ENCODE data around the gene ACOX2. TPM values are rescaled to one million over a fixed set of nuclear protein-coding genes. Genes with fewer than 3 reads are reported as not detected.

ACOX2 gene
- total and polyA plus RNA-seq, 10 of the 15 experiments (the other 5 are each of a cell fraction or from before 2014, with no cell fraction given), result 0.72 TPM; not detected in 9

- 1% methylated on average over 8 of the region's 8 CpGs for WGBS (ENCODE audit: insufficient coverage, insufficient replicate concordance, low lambda C conversion rate, missing lambda C conversion rate)
- Histone ChIP-seq H3K79me2 (ENCODE audit: control insufficient read depth, insufficient read depth, low read length) (no peaks in the 10 kb centered on the region), H3K4me2 (ENCODE audit: control insufficient read depth, insufficient read depth) (peak overlapping the region; percentile 72; the same call in 1 of the 2 replicates), H3K27me3 (replicated peaks in 1 of 2; ENCODE audit: control insufficient read depth in 2 of 2, insufficient read depth in 2 of 2, low read length in 1 of 2) (peaks cover 3 to 9% of the 10 kb centered on the region in 2 experiments), H3K27ac (ENCODE audit: control insufficient read depth, insufficient read depth) (no peak overlapping the region), H3K9me3 (replicated peaks; ENCODE audit: control insufficient read depth, insufficient read depth, low read length) (no peaks in the 10 kb centered on the region; the same call in 2 of the 3 replicates), H3K4me1 (ENCODE audit: control insufficient read depth, insufficient read depth, low read length) (no peaks in the 10 kb centered on the region), H4K20me1 (ENCODE audit: control insufficient read depth, insufficient read depth) (no peaks in the 10 kb centered on the region), H3K4me3 (no peak overlapping the region), H3K9ac (ENCODE audit: control insufficient read depth, insufficient read depth, low read length) (no peak overlapping the region), H2AFZ (ENCODE audit: control insufficient read depth, low read depth, low read length) (no peak overlapping the region), H3K36me3 (ENCODE audit: control insufficient read depth in 2 of 2, insufficient read depth in 2 of 2, low read length in 1 of 2) (no peaks in the 10 kb centered on the region)
- ATAC-seq (peak; percentile 46), FAIRE-seq (no peak), DNase-seq (ENCODE audit: low read depth, low spot score) (no peak)
- POLR2A ChIA-PET, result no interaction called here
- CTCF ChIA-PET, result no interaction called here
- RAD21 ChIA-PET (ENCODE audit: unreplicated experiment), result no interaction called here
- in situ Hi-C loops (cut with MboI), result no loop called here
- SMC1A ChIA-PET (ENCODE audit: uncharacterized antibody, unreplicated experiment), result no interaction called here
- intact Hi-C loops (cut with micrococcal nuclease; ENCODE audit: unreplicated experiment), result no loop called here
- no peak for TF ChIP-seq RAD51 (IDR thresholded peaks at IDR 0.05)
- no peak for TF ChIP-seq IRF4 (IDR thresholded peaks at IDR 0.05; ENCODE audit: low read depth, low read length)
- no peak for TF ChIP-seq ZBED1 (IDR thresholded peaks at IDR 0.05; ENCODE audit: borderline replicate concordance)
- TF ChIP-seq RB1 (IDR thresholded peaks at IDR 0.05; ENCODE audit: borderline replicate concordance), result no peak
- no peak for TF ChIP-seq RBBP5 (conservative IDR thresholded peaks at IDR 0.05)
- TF ChIP-seq PAX5 (IDR thresholded peaks at IDR 0.05; ENCODE audit: borderline replicate concordance, low read depth, low read length), result peak; percentile 21; the same call in 1 of the 2 replicates
- TF ChIP-seq PRDM15 (CRISPR knock-in tag; IDR thresholded peaks at IDR 0.05), result no peak
- TF ChIP-seq ZSCAN29 (IDR thresholded peaks at IDR 0.05), result no peak
- BruUV-seq (replicated peaks), result no TSS peak
These were observed 49.0 kb upstream of the ACOX2 start for GRCh38 chr3:58585994-58586393.
